Measurements from ENCODE around the gene GSDMA.

DNA sequence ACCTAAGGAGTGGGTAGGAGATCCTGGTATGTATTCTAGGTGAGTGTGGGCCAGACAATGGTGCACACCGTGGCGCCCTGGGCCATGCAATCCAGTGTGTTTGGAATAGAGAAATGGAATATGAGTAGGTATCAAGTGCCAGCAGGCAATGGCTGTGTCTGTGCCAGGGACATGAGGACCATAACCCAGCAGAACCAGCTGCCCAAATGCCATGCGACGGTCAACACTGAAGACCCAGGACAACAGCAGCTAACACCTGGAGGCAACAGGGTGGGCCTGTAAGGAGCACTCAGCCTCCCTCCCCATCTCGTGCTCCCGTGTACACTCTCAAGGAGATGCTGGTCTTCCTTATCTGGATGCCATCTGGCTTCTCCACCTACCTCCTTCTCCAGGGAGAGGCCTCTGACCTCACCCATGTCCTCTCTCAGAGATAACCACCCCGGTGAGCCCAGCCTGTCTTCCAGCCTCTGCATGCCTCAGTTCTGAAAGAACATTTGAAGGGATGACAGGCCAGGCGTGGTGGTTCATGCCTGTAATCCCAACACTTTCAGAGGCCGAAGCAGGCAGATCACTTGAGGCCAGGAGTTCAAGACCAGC lies 43.6 kb upstream of the GSDMA start:
- TF ChIP-seq, protein P1, sequence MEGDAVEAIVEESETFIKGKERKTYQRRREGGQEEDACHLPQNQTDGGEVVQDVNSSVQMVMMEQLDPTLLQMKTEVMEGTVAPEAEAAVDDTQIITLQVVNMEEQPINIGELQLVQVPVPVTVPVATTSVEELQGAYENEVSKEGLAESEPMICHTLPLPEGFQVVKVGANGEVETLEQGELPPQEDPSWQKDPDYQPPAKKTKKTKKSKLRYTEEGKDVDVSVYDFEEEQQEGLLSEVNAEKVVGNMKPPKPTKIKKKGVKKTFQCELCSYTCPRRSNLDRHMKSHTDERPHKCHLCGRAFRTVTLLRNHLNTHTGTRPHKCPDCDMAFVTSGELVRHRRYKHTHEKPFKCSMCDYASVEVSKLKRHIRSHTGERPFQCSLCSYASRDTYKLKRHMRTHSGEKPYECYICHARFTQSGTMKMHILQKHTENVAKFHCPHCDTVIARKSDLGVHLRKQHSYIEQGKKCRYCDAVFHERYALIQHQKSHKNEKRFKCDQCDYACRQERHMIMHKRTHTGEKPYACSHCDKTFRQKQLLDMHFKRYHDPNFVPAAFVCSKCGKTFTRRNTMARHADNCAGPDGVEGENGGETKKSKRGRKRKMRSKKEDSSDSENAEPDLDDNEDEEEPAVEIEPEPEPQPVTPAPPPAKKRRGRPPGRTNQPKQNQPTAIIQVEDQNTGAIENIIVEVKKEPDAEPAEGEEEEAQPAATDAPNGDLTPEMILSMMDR (IDR thresholded peaks at IDR 0.05), result no peak
- TF ChIP-seq POLR2A (IDR thresholded peaks at IDR 0.05), result no peak

Measured in uterus (tissue), 2 donors.